ENCODE results near the gene TEX48.

The TEX48 gene

GRCh38 chr9:114621561-114621960 is 60.4 kb downstream of the TEX48 start:
- DNase-seq (ENCODE audit: low spot score) = no peak

- peak; percentile 54 for DNase-seq (ENCODE audit: low spot score)
Observed at GRCh38 chr9:114619191-114619761, 62.7 kb downstream of the TEX48 start.

- peak; percentile 18 for DNase-seq (ENCODE audit: low spot score)
Observed at GRCh38 chr9:114616684-114617520, 65.1 kb downstream of the TEX48 start.

All from kidney tubule cell (primary cell).